Measurements from ENCODE around the gene RSPH9.

RSPH9 gene

DNA sequence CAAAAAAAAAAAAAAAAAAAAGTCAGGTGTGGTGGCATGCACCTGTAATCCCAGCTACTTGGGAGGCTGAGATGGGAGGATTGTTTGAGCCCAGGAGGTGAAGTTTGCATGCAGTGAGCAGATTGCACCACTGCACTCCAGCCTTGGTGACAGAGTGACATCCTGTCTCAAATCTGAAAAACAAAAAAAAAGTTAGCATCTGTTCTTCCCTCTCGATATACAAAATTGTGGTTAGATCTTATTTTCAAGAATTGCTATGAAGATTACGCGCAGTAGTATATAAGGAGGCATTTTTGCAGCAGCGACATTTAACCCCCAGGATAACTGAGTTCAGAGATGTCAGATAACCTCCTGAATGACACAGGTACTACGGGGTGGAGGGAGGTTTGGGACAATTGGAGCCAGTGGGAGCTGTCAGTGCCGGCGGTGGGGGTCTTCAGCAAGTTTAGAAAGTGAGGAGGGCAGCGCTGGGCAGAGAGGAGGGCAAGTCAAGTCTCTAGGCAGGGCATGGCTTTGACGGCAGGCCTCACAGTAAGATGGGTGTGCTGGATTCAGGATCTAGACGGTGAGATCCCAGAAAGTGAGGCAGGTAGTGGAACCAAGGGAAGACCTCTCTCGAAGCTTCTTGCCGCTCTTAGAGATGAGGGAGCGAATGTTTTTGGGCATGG lies 68.9 kb downstream of the RSPH9 start:
- DNase-seq (no peak), ATAC-seq (replicated peaks) (peak; percentile 5 to 22)
- H3K4me3 Mint-ChIP-seq = peak overlapping the region in 1 of 2 donors; percentile 52
- H3K27ac Mint-ChIP-seq = peak overlapping the region; percentile 78
- H3K27me3 Mint-ChIP-seq = peaks cover 21 to 27% of the 10 kb centered on the region in 2 donors
- peaks cover 38 to 49% of the 10 kb centered on the region in 2 donors for H3K4me1 Mint-ChIP-seq
- H3K9me3 Mint-ChIP-seq = no peaks in the 10 kb centered on the region
- no peaks in the 10 kb centered on the region for H3K36me3 Mint-ChIP-seq

DNA sequence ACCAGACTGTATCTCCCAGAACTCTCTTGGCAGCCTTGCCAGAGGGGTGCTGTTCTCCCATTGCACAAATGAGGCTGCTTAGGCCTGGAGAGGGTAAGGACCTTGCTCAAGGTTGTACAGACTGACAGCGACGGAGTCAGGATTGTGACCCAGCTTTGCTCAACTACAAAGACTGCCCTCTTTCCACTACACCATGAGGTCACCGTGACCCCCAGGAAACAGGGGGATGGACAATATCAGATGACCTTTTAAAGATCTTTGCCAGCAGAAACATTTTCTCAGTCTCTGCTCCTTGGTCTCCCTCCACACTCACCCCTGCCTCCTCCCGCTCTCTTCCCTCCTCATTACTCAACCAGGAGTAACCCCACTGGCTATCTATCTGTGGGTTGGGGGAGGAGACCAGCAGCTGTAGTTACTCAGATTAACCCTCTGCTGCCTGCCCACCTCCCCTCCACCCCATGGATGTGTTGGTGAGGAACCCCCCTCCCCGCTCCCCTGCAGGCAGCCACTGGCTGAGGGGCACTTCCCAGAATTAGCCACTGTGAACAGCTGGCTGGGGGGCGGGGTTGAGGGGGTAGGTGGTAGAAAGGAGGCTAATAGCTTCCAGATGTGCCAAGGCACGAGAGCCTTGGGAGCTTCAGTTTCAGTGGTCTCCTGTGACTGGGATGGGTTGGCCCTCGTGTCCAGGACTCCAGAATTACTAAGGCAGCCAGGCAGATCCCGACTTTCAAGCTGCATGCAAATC lies 69.6 kb downstream of the RSPH9 start:
- ATAC-seq (replicated peaks) (peak; percentile 35 to 55), DNase-seq (no peak)
- H3K27ac Mint-ChIP-seq = peak overlapping the region; percentile 80
- H3K4me3 Mint-ChIP-seq = peak overlapping the region in 1 of 2 donors; percentile 32
- no peaks in the 10 kb centered on the region for H3K9me3 Mint-ChIP-seq
- H3K4me1 Mint-ChIP-seq = peaks cover 38 to 49% of the 10 kb centered on the region in 2 donors
- H3K36me3 Mint-ChIP-seq = no peaks in the 10 kb centered on the region
- peaks cover 21 to 28% of the 10 kb centered on the region in 2 donors for H3K27me3 Mint-ChIP-seq

DNA sequence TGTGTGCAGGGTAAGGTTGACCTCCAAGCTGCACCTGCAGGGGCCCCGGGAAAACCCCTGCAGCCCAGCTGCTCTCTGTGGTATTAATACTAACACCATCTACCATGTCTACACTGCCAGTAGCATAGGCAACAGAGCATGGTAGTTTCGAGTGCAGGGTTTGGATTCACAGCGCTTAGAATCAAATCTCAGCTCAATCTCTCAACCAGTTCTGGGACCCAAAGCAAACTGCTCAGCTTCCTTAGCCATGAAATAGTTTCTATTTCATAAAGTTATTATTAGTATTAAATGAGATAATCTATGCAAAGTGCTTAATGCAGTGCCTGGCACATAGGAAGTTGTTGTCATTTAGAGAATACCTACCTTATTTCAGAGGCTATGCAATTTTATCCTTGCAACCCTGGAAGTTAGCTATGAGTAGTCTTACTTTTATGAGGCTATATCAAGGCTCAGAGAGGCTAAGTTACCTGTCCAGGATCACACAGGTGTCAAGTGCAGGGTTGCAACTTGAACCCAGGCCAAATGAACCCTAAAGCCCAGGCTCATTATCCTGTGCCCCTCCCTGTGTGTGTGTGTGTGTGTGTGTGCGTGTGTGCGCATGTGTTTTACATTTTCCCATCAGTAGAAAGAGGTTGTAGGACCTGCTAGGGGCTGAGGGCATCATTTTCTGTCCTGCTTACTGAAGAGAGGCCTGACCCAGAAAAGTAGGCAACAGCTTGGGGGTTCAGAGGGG lies 70.4 kb downstream of the RSPH9 start:
- H3K36me3 Mint-ChIP-seq = no peaks in the 10 kb centered on the region

DNA sequence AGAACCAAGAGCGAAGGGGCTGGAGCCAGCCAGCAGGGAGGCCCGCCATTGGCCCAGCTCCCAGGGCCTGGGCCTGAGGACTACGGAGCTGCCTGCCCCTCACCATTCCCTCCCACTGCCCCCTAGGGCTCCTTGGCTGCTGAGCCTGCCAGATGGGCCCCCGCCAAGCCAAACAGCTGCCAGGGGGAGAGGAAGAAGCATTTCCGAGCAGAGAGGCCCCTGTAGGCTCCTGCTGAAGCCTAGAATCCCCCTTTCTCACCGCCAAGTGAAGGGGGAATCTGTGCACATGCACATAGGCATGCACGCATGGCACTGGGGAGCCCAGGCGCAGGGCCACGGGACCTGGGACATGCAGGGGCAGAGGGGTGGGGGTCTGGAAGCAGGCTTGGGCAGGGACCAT lies 71.3 kb downstream of the RSPH9 start:
- H3K27me3 Mint-ChIP-seq = peaks cover 27 to 29% of the 10 kb centered on the region in 2 donors
- no peaks in the 10 kb centered on the region for H3K9me3 Mint-ChIP-seq
- H3K36me3 Mint-ChIP-seq = no peaks in the 10 kb centered on the region
- H3K4me1 Mint-ChIP-seq = peaks cover 38 to 43% of the 10 kb centered on the region in 2 donors
- H3K4me3 Mint-ChIP-seq = no peak overlapping the region
- ATAC-seq (replicated peaks) (no peak), DNase-seq (no peak)
- no peak overlapping the region for H3K27ac Mint-ChIP-seq

More for the DNA sequence above, 70.4 kb downstream of the RSPH9 start:
- ATAC-seq (replicated peaks) (peak; percentile 91 to 95), DNase-seq (peak; percentile 82)
- Mint-ChIP-seq H3K27me3 (peaks cover 27 to 31% of the 10 kb centered on the region in 2 donors), H3K9me3 (no peaks in the 10 kb centered on the region), H3K4me3 (peak overlapping the region; percentile 32 to 41), H3K4me1 (peaks cover 38 to 45% of the 10 kb centered on the region in 2 donors), H3K27ac (peak overlapping the region; percentile 80)

DNA sequence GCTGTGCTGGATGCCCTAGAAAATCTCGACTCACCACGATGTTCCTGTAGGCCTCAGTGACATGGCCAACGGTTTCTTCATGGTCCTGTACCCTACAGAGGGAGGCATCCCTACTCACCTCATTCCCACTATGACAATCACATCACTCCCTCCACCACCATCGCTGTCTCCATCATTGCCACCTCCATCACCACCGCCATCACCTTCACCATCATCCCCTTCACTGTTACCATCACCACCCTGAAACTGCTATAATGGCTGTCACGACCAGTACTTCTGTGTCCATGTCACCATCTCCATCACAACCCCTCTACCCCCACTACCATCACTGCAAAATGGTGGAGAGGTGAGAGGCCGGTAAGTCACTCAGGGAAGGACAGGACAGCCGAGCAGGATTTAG lies 72.6 kb downstream of the RSPH9 start:
- no peak overlapping the region for H3K27ac Mint-ChIP-seq

DNA sequence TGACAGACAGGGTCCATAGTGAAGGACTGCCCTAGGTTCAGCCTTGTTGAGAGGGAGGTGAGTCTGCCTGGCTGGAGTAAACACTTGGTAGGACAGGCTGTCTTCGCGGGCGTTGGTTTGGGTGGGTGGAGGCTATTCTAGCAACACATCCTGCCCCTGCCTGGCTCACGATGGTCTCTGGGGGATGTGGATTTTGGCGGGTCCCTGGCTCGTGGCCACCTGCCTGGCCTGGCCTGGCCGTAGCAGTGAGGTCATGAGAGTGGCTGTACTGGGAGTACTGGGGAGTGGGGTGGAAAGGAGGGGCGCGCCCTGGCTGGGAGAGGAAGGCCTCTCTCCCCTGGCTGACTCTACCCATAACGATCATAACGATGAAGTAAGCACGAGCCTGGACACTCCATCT lies 73.0 kb downstream of the RSPH9 start:
- ATAC-seq (replicated peaks) = no peak
- Mint-ChIP-seq H3K27me3 (peaks cover 16% of the 10 kb centered on the region in 2 donors), H3K4me3 (no peak overlapping the region), H3K4me1 (peaks cover 31 to 43% of the 10 kb centered on the region in 2 donors), H3K9me3 (no peaks in the 10 kb centered on the region), H3K36me3 (no peaks in the 10 kb centered on the region), H3K27ac (peak overlapping the region; percentile 21)
- DNase-seq = no peak

More for the DNA sequence above, 72.6 kb downstream of the RSPH9 start:
- Mint-ChIP-seq H3K27me3 (peaks cover 16 to 17% of the 10 kb centered on the region in 2 donors), H3K4me1 (peaks cover 34 to 43% of the 10 kb centered on the region in 2 donors), H3K36me3 (no peaks in the 10 kb centered on the region), H3K4me3 (no peak overlapping the region), H3K9me3 (no peaks in the 10 kb centered on the region)
- DNase-seq (no peak), ATAC-seq (replicated peaks) (no peak)

DNA sequence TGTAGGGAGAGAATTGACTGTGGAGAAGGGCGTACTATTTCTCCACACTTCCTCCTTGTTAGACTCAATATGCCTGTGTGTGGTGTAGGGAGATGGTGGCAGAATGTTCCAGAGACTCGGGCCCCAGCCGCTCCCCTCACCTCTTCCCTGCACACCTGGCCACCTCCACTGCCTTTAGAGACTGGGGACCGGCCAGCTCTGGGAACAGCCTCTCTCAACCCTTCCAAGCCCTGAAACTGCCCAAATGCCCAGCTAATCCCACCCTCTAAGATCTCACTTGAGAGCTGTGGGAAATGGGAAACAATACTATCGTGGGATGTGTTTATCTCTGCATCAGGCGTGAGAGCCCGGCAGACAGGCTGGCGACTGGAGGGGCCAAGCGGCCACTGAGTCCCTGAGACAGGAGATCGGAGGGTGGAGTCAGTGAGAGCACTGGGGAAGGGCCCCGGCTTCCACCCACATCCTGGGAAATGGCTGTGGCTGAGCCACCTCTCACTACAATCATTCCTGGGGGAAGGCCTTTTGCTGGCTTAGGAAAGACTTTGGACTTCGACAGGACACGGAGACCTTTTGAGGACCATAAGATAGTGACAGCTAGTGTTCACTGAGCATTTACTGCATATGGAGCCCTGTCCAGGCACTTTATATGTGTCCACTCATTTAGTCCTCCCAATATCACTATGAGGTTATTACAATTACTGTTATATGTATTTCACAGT lies 73.7 kb downstream of the RSPH9 start:
- no peak for ATAC-seq (replicated peaks)
- no peak overlapping the region for H3K27ac Mint-ChIP-seq
- no peak overlapping the region for H3K4me3 Mint-ChIP-seq
- H3K4me1 Mint-ChIP-seq = peaks cover 33 to 44% of the 10 kb centered on the region in 2 donors
- no peak for DNase-seq
- peaks cover 19 to 21% of the 10 kb centered on the region in 2 donors for H3K27me3 Mint-ChIP-seq
- no peaks in the 10 kb centered on the region for H3K36me3 Mint-ChIP-seq
- H3K9me3 Mint-ChIP-seq = no peaks in the 10 kb centered on the region

DNA sequence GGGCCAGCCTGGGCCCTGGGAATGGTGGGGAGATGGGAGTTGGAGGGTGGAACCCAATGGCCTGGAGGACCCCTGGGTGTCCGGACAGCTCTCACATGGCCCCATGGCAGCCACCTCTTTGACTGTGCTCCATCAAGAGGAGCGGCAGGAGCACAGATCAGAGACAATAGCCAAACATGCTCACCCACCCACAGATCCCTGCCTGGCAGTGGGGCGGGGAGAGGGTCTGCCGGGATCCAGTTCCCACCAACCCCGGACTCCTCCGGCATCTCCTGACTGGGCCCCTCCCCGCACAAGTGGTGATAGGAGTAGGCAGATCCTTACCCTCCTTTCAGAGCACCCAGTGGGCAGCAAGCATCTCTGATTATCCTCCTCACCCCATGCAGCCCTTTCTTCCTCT lies 74.7 kb downstream of the RSPH9 start:
- Mint-ChIP-seq H3K4me3 (no peak overlapping the region), H3K4me1 (peaks cover 30 to 44% of the 10 kb centered on the region in 2 donors), H3K27ac (no peak overlapping the region), H3K36me3 (no peaks in the 10 kb centered on the region), H3K27me3 (peaks cover 21 to 22% of the 10 kb centered on the region in 2 donors), H3K9me3 (no peaks in the 10 kb centered on the region)
- ATAC-seq (replicated peaks) (no peak), DNase-seq (no peak)

DNA sequence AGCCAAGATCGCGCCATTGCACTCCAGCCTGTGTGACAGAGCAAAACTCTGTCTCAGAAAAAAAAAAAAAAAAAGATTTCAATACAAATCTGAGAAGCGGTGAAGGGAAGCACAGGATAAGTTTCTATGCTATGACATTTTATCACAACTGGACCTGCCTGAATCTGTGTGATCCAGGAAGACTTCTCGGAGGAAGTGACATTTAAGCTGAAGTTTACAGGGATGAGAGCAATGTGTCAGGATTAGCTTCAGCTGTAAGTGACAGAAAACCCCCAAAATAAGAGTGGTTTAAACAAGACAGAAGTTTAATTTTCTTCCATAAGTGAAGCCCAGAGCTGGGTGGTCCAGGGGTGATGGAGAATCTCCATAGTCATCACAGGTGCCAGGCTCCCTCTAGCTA lies 76.2 kb downstream of the RSPH9 start:
- peaks cover 22 to 26% of the 10 kb centered on the region in 2 donors for H3K27me3 Mint-ChIP-seq
- no peaks in the 10 kb centered on the region for H3K9me3 Mint-ChIP-seq
- no peak overlapping the region for H3K4me3 Mint-ChIP-seq
- H3K4me1 Mint-ChIP-seq = peaks cover 30 to 44% of the 10 kb centered on the region in 2 donors
- ATAC-seq (replicated peaks) (no peak), DNase-seq (no peak)
- H3K27ac Mint-ChIP-seq = no peak overlapping the region
- no peaks in the 10 kb centered on the region for H3K36me3 Mint-ChIP-seq

Measured in stimulated activated naive B cell treated with anti-CD40 and anti-IgM and Interleukin-4, amounts not matched to agents 10 μg/mL and 1 μg/mL and 100 μg/mL, for 72 hours (primary cell).